Stimulated activated CD8-positive, alpha-beta memory T cell treated with anti-CD3 and anti-CD28 coated beads, Interleukin-15, amount 100 ng/mL, for 24 hours (primary cell): ENCODE measurements around the gene CEP55.

Experiments used
- DNase-seq: peaks from one replicate; pipeline ENCODE4 v3.0.0-alpha.2; 2020; ENCODE audit warnings: low read depth

The CEP55 gene

DNA sequence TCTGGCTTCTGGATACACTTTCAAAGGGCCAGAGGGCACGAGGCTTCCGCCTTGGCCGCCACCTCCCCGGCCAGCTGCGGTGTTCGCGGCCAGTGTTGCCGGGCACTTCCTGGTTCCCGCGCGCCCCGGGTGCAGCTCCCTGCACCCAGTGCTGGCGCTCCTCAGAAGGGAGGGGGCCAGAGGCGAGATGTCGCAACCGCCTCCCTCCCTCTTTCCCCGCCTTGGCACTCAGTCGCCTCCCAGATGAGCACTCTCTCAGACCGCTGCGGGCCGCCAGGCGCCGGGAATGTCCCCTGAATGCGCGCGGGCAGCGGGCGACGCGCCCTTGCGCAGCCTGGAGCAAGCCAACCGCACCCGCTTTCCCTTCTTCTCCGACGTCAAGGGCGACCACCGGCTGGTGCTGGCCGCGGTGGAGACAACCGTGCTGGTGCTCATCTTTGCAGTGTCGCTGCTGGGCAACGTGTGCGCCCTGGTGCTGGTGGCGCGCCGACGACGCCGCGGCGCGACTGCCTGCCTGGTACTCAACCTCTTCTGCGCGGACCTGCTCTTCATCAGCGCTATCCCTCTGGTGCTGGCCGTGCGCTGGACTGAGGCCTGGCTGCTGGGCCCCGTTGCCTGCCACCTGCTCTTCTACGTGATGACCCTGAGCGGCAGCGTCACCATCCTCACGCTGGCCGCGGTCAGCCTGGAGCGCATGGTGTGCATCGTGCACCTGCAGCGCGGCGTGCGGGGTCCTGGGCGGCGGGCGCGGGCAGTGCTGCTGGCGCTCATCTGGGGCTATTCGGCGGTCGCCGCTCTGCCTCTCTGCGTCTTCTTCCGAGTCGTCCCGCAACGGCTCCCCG is 70.2 kb downstream of the CEP55 start, which contains the start of gene FFAR4:
FFAR4 (plus strand) TSS at position 231 of the 842 bp plus-strand sequence; CDS start at position 287, 56 bp downstream.
- no peak for DNase-seq

DNA sequence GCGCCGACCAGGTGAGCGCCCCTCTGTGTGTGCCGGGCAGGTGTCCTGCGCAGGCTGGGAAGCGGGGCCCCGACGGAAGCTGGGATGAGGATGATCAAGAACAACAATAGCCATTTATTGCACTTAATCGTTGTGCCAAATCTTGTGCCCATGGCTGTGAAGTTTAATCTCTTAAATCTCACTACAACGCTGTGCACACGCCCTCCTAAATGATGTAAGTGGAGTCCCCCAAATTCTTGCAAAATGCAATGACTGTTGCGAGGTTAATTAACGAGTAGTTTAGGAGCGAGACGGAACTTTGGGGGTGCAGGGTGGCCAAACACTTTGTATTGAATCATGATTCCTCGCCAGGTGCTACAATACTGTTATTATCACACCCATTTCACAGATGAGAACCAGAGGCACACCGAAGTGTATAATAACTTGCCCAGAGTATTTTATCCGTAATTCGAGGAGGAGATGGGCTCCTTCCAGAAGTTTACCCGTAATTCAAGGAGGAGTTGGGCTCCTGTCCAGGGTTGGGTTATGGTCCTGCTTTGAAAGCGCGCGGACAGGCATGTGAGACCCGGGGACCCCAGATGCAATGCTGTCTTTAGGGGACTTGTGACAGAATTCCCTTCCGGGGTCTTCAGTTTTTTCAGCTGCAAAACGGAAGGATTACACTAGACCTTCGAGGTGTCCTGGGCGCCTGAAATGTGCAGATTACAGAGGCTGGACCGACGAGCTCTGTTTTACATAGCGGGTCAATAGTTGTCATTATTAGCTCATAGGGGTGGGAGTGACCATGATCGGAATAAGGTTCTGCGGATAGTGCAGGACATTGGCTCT is 71.1 kb downstream of the CEP55 start:
- no peak for DNase-seq

DNA sequence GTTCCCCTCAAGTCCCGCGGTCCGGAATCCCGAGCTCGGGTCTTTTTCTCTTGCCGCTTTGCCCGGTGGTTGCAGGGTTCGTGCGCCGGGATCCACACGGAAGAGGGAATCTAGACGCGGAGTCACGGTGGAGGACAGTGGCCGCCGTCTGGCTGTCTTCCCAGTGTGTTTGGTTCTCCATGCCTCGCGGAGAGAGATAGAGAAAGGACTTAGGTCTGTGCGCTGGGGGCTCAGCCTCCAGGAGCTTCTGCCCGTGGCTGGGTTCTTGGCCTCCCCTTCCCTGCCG is 71.6 kb downstream of the CEP55 start:
- no peak for DNase-seq

DNA sequence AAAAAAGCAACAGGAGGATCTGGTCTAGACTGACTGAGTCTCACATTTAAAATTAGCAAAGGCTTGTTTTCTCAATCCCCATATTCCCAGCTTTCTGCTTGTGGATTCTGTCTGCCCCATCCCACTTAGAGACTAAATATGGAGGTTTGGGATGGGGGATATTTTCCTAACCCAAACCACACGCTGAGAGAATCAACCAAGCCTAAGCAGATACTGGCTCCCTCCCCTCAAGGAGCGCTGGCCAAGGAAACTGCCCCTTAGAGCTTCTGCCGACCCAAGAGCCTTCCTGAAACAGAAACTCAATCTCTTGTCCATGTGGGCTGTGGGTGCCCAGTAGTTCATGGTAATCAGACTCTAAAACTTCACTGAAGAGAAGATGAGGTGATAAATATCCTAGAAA is 74.0 kb downstream of the CEP55 start:
- DNase-seq: no peak

DNA sequence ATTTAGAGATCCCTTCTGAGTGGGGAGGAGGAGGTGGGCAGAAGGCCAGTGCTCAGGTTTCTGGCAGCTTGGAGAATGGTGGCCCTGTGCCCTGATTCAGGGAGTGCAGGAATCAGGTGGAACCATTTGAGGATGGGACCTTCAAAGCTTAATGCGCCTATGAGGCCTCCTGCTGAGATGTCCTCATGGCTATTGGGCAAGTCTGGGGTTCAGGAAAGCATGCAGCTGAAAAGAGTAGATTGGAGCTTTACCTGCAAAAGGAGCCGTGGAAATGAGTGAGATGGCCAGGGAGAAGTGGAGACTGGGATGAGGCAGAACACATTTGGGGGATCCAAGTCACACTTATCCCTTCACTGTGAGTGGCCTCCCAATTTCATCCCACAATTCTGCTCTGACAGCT is 76.2 kb downstream of the CEP55 start:
- no peak for DNase-seq

DNA sequence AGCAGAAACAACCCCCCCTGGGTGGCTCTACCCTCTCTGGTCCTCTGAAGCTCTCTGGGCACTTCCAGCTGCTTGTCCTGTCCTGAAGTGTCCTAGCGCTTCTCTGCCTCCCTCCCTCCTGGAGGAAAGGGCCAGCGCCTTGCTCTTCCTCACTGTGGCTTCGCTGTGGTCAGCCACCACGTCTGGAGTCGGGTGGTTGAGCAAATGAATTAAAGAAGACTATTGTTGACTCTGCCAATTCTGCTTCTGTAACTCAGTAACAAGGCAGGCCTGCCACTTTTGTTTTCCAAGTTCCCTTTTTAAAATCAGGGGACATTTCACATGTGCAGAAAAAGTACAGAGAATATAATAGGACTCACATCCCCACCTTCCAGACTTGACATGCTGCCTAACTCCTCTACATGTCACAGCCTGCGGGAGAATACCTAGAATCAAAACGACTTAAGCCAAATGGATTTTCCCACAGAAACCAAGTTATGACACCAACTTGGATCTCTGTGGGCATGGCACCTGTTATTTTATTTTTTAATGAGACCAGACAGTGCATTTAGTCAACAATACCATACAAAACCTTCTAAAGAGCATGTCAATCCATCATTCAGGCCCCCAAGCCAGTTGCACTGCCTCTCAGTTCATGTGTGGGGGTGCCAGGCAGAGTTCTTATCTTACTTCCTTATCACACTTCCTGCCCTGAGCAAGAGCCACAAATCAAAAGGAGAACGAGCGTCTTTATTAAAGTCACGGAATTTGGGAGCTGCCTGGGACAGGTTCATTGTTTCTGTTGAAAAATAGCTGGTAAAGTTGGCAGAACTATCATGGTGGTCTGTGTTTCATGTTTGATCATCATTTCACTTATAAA is 76.9 kb downstream of the CEP55 start:
- DNase-seq: no peak

DNA sequence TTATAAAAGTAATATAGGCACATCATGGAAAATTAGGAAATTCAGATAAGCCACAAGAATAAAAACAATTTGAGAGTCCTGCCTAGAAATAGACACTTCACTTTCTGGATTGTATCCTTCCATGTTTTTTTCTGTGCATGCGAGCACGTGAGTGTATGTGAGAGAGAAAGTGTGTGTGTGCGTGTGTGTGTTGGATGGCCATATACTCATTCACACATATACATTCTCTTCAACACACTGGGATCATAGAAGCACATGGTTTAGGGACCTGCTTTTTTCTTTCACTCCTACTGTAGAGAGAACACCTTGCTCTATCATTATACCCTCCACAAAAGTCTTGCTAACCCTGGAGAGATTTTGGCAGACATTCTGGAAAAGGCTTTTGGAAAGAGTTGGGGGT is 77.5 kb downstream of the CEP55 start:
- no peak for DNase-seq

DNA sequence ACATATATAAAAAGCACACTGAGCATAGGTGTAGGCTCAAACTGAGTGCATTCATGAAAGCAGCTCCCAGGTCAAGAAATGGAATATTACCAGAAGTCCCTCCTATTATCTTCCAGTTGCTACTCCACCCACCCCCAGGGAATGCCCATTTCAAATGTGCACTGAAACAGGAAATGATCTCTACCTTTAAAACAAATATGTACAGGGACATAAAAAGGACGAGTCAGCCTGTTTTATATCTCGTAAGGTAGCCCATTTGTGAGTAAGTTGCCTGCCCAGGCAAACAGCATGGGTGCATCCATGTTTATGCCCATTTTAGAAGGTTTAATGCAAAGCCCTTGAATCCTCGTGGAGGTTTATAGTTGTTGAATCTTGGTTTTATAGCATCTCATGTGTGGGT is 80.5 kb downstream of the CEP55 start:
- DNase-seq: no peak

DNA sequence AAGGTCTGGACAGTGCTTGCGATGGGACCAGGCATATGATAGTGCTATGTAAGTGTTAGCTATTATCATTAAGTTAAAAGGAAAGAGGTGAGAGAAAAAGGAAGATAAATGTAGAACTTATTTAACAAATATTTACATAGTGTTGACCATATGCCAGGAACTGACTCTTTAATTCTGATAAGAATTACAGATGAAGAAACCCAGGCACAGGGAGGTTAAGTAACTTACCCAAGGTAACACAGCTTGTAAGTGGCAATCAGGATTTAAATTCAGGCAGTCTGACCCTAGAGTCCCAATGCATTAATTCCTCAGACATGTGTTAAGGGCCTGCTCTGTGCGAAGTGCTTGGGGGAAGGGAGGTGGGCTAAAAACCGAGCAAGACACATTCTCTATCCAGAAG is 81.2 kb downstream of the CEP55 start:
- DNase-seq: no peak
